Stimulated activated naive B cell treated with anti-CD40 and anti-IgM and Interleukin-4, amounts not matched to agents 10 μg/mL and 1 μg/mL and 100 μg/mL, for 72 hours (primary cell): Measurements from ENCODE around the gene MAD1L1.
A peak's percentile ranks its signal among the peaks of the same experiment; 100 is the strongest.

Experiments
- ATAC-seq, 2 donors: fragments of 150-1000 bp; cut with Tn5 transposase; replicated peaks; 2 replicates each; pipeline ENCODE4 v1.10.0; 2021; ENCODE audit warnings: moderate library complexity in 1 of 2
- DNase-seq: peaks from one replicate; pipeline ENCODE4 v3.0.0; 2021
- H3K27ac Mint-ChIP-seq: one replicate; pipeline ENCODE4 v1.8.0; 2022; ENCODE audit warnings: mild to moderate bottlenecking, mixed read lengths
- H3K27me3 Mint-ChIP-seq, 2 donors: one replicate each; pipeline ENCODE4 v1.8.0; 2022; ENCODE audit warnings: mixed read lengths in 2 of 2
- H3K36me3 Mint-ChIP-seq, 2 donors: one replicate each; pipeline ENCODE4 v1.8.0; 2022; ENCODE audit warnings: mixed read lengths in 2 of 2, mild to moderate bottlenecking in 1 of 2
- H3K4me1 Mint-ChIP-seq, 2 donors: one replicate each; pipeline ENCODE4 v1.8.0; 2022; ENCODE audit warnings: mixed read lengths in 2 of 2, mild to moderate bottlenecking in 1 of 2
- H3K4me3 Mint-ChIP-seq, 2 donors: one replicate each; pipeline ENCODE4 v1.8.0; 2022; ENCODE audit warnings: mild to moderate bottlenecking in 2 of 2, mixed read lengths in 2 of 2, moderate library complexity in 1 of 2
- H3K9me3 Mint-ChIP-seq, 2 donors: one replicate each; pipeline ENCODE4 v1.8.0; 2022; ENCODE audit warnings: mixed read lengths in 2 of 2, mild to moderate bottlenecking in 1 of 2

MAD1L1 gene

DNA sequence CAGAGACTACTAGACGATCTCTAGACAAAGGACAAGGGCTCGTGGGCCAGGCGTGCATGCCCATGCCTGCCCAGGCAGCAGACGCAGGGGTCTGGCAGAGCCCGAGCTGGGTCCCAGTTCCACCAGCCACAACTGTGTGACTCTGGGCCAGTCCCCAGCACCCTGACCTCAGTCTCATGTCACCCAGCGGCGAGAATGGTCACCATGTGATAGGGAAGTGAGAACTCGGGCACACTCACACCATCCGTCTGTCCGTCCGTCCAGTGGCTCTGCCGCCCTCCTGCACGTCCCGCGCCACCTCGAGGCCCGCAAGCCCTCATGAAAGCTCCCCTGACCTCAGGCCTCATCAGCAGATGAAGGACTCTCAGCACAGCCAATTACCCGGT is 282.7 kb downstream of the MAD1L1 start:
- no peaks in the 10 kb centered on the region for H3K27me3 Mint-ChIP-seq
- ATAC-seq, result no peak
- peaks cover 12 to 31% of the 10 kb centered on the region in 2 donors for H3K4me1 Mint-ChIP-seq
- peak overlapping the region; percentile 31 for H3K27ac Mint-ChIP-seq
- no peak for DNase-seq
- H3K4me3 Mint-ChIP-seq, result no peak overlapping the region
- H3K36me3 Mint-ChIP-seq, result peaks cover 25 to 50% of the 10 kb centered on the region in 2 donors
- no peaks in the 10 kb centered on the region for H3K9me3 Mint-ChIP-seq

DNA sequence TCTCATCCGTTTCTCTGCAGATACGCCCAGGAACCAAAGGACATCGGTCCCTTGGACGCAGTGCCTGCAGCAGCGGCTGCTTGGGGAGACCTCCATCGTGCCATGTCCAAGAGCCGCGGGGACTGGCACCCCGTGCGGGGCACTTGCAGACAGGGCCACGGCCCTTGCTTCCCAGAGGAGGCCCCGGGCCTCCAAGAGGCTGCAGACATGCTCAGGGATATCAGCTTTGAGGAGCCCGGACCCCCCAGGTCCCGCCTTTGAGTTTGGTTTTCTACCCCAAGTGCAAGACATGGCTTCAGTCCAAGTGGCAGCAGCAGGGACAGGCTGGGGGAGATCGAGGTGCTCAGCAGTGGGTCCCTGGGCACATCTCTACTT is 283.1 kb downstream of the MAD1L1 start:
- Mint-ChIP-seq H3K27ac (peak overlapping the region; percentile 28), H3K9me3 (no peaks in the 10 kb centered on the region), H3K4me3 (no peak overlapping the region)

DNA sequence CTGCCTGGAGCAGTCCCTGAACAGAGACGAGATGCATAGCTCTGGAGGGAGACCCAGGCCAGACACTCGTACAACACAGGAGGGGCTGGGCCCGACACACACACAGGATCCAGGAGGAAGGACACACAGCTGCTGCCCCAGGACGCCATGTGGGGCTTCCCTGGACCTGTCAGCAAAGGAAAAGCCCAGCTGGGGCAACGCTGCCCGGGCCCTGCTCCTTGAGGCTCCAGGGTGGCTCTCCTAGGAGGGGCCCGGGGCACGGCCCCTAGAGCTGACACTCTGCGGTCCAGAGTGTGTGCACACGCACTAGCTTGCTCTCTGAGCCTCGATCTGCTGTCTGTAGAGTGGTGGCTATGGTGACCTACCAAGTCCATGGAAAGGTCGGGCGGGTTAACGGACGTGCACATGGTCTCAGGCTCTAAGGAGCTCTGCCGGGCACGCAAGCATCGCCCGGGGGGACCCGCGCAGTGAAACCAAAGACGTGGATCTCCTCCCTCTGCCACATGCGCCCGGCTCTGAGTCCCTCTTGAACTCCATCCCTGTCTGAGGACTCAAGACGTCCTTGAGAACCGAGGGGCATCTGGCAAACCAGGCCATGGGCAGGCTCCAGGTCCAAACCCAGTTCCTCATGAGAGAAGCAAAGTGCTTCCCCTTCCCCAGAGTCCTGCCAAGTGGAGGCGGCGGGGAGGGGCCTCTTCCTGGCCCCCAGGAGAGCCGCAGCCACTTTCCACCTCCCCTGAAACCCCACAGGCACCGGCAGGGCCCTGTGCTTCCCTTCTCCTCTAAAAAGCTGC is 283.7 kb downstream of the MAD1L1 start:
- Mint-ChIP-seq H3K4me3 (no peak overlapping the region), H3K36me3 (peaks cover 24 to 51% of the 10 kb centered on the region in 2 donors), H3K9me3 (no peaks in the 10 kb centered on the region), H3K27ac (peak overlapping the region; percentile 57), H3K27me3 (no peaks in the 10 kb centered on the region), H3K4me1 (peaks cover 15 to 34% of the 10 kb centered on the region in 2 donors)
- no peak for DNase-seq
- no peak for ATAC-seq

More for the DNA sequence above, 283.1 kb downstream of the MAD1L1 start:
- peaks cover 25 to 51% of the 10 kb centered on the region in 2 donors for H3K36me3 Mint-ChIP-seq
- ATAC-seq, result no peak
- peaks cover 12 to 31% of the 10 kb centered on the region in 2 donors for H3K4me1 Mint-ChIP-seq
- H3K27me3 Mint-ChIP-seq, result no peaks in the 10 kb centered on the region
- DNase-seq, result no peak

DNA sequence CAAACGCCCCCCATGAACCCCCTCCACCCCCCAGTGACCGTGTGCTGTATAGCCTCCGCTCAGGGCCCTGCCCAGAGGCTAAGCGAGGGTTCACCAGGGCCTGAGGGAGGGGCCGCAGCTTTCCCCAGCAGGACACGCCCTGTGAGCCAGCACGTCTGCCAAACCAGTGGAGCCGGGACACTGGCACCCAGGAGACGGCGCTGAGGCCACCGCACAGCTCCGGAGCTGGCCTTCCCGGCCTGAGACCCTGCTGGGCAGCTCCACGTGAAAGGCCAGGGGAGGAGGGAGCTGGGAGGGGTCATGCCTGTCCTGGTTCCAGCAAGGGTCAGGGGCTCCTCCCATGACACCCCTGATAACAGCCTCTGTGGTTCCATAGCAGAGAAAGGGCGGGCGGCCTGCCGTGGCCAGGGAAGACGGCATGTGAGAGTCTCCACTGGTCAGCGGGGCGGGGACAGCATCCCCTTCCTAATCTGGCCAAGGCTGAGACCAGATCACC is 284.4 kb downstream of the MAD1L1 start:
- Mint-ChIP-seq H3K9me3 (no peaks in the 10 kb centered on the region), H3K36me3 (peaks cover 26 to 54% of the 10 kb centered on the region in 2 donors), H3K4me1 (peaks cover 20 to 41% of the 10 kb centered on the region in 2 donors), H3K27me3 (no peaks in the 10 kb centered on the region), H3K4me3 (no peak overlapping the region), H3K27ac (no peak overlapping the region)
- no peak for ATAC-seq
- no peak for DNase-seq

DNA sequence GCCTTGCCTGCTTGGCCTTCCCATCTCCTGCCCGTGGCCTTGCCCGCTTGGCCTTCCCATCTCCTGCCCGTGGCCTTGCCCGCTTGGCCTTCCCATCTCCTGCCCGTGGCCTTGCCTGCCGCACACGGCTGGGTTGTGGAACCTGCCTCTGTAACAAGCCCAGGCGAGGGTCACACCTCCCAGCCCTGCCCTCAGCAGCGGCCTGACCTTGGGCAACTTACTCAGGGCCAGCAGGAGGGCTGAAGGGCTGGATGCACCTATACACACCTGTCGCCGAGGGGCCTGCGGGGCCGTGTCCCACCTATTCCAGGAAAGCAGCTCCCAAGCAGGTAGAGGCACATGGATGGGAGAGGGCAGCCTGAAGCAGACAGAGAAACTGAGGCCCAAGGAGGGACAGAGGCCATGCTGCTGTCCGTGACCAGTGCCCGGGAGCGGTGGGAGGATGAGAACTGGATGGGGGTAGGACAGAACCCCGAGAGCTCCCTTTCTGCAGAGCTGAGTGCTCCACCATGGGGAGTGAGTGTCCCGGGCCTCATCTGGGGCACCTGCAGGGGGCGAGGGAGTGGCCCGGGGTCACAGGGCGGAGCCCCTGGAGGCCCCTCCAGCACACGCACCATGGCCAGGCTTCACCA is 285.0 kb downstream of the MAD1L1 start:
- H3K9me3 Mint-ChIP-seq, result no peaks in the 10 kb centered on the region
- H3K4me3 Mint-ChIP-seq, result no peak overlapping the region
- no peak for ATAC-seq
- peaks cover 20 to 45% of the 10 kb centered on the region in 2 donors for H3K4me1 Mint-ChIP-seq
- no peak overlapping the region for H3K27ac Mint-ChIP-seq
- DNase-seq, result no peak
- peaks cover 25 to 55% of the 10 kb centered on the region in 2 donors for H3K36me3 Mint-ChIP-seq
- no peaks in the 10 kb centered on the region for H3K27me3 Mint-ChIP-seq

DNA sequence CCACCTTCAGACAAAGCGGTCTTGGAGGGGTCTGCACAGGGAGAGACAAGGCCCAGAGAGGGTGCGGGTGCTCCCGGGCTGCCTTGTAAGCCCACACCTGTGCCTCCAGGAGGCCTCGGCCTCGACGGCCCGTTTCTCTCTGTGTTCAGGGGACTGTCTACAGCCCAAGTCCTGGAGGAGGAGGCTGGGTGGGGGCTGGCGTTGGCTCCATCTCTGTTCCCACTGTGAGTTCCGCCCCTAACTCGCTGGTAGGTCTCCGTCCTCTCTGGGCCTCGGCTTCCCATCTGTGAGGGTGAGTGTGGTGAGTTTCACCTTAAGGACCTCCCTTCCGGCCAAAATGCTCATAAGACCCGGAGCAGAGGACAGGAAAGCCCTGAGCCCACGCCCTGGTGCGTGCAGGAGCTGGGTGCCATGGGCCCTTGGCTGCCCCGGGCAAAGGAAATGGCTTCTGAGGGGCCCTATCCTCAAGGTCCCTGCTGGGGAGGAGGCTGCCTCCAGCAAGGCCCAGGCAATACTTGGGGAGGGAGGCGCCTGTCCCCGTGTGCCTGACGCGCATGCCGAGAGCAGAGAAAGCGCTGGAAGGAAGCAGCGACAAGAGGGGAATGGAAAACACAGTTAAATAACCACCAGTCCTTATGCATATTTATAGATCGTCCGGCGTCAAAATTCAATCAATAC is 285.8 kb downstream of the MAD1L1 start:
- H3K4me1 Mint-ChIP-seq, result peaks cover 23 to 51% of the 10 kb centered on the region in 2 donors
- ATAC-seq (no peak), DNase-seq (no peak)
- peaks cover 21 to 47% of the 10 kb centered on the region in 2 donors for H3K36me3 Mint-ChIP-seq
- H3K9me3 Mint-ChIP-seq, result no peaks in the 10 kb centered on the region
- no peaks in the 10 kb centered on the region for H3K27me3 Mint-ChIP-seq
- H3K4me3 Mint-ChIP-seq, result no peak overlapping the region
- H3K27ac Mint-ChIP-seq, result no peak overlapping the region

DNA sequence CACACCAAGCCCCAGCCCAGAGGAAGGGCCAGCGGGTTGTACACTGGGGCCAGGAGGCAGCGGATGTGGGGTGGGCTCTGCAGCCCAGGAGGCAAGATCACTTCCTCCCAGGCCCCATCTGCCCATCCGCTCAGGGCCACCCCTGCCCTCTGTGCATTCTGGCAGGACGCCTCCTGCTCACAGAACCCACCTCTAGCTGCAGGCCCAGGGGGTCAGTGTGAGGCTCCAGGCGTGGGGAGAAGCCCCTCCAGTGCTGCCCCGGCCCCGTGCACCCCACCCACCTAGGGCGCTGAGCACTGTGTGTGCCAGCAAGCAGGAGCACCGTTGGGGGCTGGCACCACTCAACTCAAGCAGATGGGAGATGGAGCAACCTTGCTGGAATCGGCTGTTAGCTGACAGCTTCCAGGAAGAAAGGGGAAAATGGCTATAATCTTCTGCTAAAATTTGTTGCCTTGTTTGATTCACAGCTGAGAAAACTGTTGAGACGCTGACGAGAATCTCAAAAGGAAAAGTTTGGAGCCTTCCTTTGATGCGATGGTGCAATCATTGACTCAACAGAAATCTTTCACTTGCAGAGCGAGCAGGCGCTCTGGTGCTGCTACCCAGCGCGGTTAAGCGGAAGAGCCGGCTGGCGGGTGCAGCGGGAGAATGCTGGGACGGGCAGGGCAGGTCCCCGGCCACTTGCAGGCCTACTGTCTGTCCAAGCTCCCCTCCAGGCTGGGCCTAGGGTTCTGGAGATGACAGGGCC is 286.5 kb downstream of the MAD1L1 start:
- Mint-ChIP-seq H3K27ac (no peak overlapping the region), H3K9me3 (no peaks in the 10 kb centered on the region), H3K36me3 (peaks cover 20 to 40% of the 10 kb centered on the region in 2 donors), H3K4me1 (peaks cover 20 to 51% of the 10 kb centered on the region in 2 donors), H3K27me3 (no peaks in the 10 kb centered on the region), H3K4me3 (no peak overlapping the region)
- DNase-seq (no peak), ATAC-seq (no peak)

DNA sequence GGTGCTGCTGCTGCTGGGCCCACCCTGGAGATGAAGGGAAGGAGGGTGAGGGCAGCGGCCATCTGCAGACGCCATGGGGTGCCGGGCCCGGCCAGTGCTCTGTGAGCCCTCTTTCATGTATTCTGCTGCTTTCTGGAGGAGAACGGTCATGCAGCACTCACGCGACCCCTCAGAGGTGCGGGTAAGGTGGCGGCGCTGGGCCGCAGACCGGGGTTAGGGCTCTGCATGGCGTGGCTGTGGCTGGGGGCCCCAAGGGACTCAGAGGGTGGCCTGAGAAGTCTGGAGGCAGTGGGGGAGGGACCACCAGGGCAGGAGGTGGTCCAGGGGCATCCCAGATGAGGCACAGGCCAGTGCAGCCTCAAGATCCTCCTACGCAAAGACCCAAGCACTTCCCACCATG is 287.2 kb downstream of the MAD1L1 start:
- H3K27me3 Mint-ChIP-seq, result no peaks in the 10 kb centered on the region
- peak overlapping the region; percentile 82 for H3K27ac Mint-ChIP-seq
- ATAC-seq, result no peak
- H3K4me1 Mint-ChIP-seq, result peaks cover 23 to 56% of the 10 kb centered on the region in 2 donors
- no peak overlapping the region for H3K4me3 Mint-ChIP-seq
- DNase-seq, result no peak
- H3K36me3 Mint-ChIP-seq, result peaks cover 20 to 40% of the 10 kb centered on the region in 2 donors
- H3K9me3 Mint-ChIP-seq, result no peaks in the 10 kb centered on the region

DNA sequence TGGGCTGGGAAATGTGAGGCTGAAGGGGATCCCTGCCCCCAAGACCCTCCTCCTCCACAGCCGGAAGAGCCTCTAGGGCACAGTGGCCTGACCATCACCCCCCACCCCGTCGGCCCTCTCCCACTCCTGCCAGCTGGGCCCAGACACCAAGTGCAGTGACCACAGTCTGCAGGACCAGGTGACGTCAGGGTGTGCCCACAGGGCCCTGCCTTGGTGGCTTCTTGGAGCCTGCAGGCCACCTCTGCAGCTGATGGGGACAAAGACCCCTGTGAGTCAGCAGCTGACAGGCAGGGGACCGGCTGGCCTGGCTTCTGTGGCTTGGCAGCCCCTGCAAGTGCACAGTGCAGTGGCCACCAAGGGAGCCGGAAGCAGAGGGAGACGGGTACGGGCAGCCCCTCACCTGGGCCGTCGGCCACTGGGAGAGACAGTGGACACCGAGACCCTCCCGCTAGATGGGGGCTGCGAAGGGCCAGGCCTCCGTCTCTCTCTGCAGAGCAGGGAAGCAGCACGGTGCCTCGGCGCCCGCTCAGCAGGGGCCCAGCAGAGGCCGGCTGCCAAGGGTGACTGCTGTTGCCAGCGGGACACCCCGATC is 288.0 kb downstream of the MAD1L1 start:
- Mint-ChIP-seq H3K36me3 (peaks cover 17 to 33% of the 10 kb centered on the region in 2 donors), H3K27ac (no peak overlapping the region), H3K4me3 (no peak overlapping the region), H3K4me1 (peaks cover 21 to 56% of the 10 kb centered on the region in 2 donors), H3K27me3 (no peaks in the 10 kb centered on the region), H3K9me3 (no peaks in the 10 kb centered on the region)
- DNase-seq (no peak), ATAC-seq (no peak)

DNA sequence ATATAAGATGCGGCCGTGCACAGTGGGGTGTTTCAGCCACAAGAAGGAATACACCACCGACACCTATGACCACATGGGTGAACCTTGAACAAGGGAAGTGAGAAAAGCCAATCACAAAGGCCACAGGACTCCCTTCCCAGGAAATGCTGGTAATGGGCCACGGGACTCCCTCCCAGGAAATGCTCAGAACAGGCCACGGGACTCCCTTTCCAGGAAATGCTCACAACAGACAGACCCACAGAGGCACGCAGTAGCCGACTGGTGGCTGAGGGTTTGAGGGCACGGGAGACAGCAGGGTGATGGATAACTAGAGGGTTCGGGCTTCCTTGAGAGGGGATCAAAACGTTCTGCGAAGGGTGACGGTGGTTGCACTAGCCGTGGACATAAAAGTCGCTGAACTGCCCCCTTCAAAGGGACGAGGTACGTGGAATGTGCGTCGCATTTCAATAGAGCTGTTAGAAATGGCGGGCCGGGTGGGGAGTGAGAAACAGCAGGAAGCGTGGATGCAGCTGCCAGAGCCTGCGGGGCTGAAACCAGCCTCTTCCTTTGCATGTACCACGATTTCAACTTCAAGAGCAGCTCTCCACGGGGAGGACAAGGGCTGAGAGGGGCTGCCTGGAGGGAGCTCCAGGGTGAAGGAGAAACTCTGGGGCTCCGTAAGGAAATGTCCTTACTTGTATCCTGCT is 288.7 kb downstream of the MAD1L1 start:
- Mint-ChIP-seq H3K36me3 (peaks cover 17 to 30% of the 10 kb centered on the region in 2 donors), H3K4me3 (no peak overlapping the region), H3K4me1 (peaks cover 26 to 56% of the 10 kb centered on the region in 2 donors), H3K27me3 (no peaks in the 10 kb centered on the region), H3K27ac (peak overlapping the region; percentile 65), H3K9me3 (no peaks in the 10 kb centered on the region)
- DNase-seq (no peak), ATAC-seq (no peak)

DNA sequence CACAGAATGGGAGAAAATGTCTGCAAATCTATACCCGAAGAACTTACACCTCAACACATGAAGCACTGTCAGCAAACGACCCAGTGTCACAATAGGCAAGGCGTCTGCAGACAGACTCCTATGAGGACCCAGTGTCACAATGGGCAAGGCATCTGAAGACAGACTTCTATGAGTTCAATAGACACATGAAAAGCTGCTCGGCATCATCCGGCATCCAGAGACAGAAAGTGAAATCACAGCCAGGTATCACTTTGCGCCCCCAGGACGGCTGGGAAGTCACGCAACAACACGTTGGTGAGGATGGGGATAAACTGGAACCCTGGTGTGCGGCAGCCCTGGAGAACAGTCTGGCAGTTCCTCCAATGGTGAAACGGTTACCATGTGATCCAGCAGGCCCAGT is 289.4 kb downstream of the MAD1L1 start:
- Mint-ChIP-seq H3K9me3 (peaks cover 0 to under 1% of the 10 kb centered on the region in 2 donors), H3K4me1 (peaks cover 34 to 62% of the 10 kb centered on the region in 2 donors), H3K36me3 (peaks cover 23 to 37% of the 10 kb centered on the region in 2 donors), H3K27ac (no peak overlapping the region), H3K4me3 (no peak overlapping the region), H3K27me3 (no peaks in the 10 kb centered on the region)
- DNase-seq (no peak), ATAC-seq (no peak)

DNA sequence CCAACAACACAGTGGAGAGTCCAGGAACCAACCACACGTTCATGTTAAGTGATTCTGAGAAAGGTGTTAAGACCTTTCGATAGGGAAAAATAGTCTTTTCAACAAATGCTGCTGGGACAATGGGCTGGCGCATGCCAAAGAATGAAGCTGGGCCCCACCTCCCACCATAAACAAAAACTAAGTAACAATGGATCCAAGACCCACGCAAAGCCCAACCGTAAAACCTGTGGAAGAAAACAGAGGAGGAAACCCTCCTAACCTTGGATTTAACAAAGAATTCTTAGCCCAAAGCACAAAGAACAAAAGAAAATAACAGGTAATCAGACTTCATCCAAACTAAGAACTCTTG is 289.8 kb downstream of the MAD1L1 start:
- ATAC-seq (no peak), DNase-seq (no peak)
- H3K36me3 Mint-ChIP-seq, result peaks cover 26 to 41% of the 10 kb centered on the region in 2 donors
- no peak overlapping the region for H3K4me3 Mint-ChIP-seq
- H3K27ac Mint-ChIP-seq, result no peak overlapping the region
- no peaks in the 10 kb centered on the region for H3K27me3 Mint-ChIP-seq
- peaks cover 37 to 66% of the 10 kb centered on the region in 2 donors for H3K4me1 Mint-ChIP-seq
- H3K9me3 Mint-ChIP-seq, result peaks cover 2 to 4% of the 10 kb centered on the region in 2 donors

DNA sequence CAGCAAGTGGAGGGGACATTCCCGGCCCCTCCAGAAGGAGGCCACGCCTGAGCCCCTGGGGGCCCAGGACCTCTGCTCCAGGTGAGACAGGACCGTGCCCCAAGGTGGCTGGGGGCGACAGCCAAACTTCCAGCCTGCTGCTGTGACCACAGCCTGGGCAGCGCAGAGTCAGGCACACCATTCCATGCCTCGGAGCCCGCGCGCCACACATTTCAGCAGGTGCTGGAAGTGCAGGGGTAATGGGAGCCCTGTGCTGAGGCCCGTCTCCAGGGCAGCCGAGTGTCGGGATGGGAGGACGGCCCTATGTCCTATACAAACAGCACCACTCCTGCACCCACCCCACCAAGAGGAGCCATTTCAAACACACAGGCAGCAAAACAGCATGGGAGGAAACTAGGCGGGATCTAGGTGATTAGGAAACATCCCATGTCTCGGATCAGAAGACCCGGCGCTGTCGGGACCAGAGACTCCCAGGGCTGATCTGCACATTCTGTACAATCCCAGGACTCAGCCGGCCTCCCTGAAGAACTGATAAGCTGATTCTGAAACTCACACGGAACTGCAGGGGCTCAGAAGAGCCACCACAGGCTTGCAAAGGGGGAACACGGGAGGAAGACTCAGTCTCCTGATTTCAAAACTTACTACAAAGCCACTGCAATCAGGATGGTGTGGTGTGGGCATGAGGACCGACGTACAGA is 290.4 kb downstream of the MAD1L1 start:
- Mint-ChIP-seq H3K4me3 (peak overlapping the region in 1 of 2 donors; percentile 18), H3K36me3 (peaks cover 24 to 38% of the 10 kb centered on the region in 2 donors), H3K27me3 (no peaks in the 10 kb centered on the region), H3K4me1 (peaks cover 37 to 67% of the 10 kb centered on the region in 2 donors), H3K9me3 (peaks cover 2 to 4% of the 10 kb centered on the region in 2 donors), H3K27ac (peak overlapping the region; percentile 21)
- ATAC-seq (no peak), DNase-seq (no peak)
